Activated T-cell treated with anti-CD3 and anti-CD28 coated beads for 1 hour (primary cell): Measurements from ENCODE around the gene GNAL.
A peak's percentile ranks its signal among the peaks of the same experiment; 100 is the strongest.

Source experiments
- DNase-seq: peaks from one replicate; pipeline ENCODE4 v3.0.0-alpha.2; 2020; ENCODE audit warnings: low read depth

GNAL gene

DNA sequence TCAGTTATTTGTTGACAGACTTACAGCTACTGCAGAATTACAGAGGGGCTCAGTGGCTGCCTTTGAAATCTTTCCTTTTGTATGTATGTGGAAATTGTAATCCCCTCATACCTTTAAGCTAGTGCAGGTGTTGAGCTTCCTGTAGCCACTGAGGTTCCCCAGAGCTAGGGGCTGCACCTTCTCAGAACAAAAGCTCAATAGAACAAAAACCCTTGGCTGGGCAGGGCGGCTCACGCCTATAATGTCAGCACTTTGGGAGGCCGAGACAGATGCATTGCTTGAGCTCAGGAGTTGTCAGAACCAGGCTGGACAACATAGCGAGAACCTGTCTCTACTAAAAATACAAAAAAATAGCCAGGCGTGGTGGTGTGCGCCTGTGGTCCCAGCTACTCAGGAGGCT is 120.8 kb downstream of the GNAL start:
- no peak for DNase-seq

DNA sequence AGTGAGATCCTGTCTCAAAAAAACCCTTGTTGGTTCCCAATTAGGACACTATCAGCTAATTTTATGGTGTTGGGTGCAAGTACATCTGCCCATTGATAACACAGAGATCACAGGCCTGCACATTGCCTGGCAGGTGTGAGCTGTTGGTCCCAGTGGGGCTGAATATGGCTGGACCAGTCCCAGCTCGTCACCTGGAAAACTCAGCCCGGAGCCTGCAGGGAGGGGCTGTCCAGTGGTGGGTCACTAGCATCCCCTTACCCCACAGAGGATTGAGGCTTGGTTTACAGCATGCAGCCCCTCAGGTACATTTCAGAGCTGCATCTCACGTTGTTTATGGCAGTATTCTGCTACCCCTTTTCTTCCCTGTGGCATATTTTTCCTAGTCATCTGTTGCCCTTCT is 121.3 kb downstream of the GNAL start:
- DNase-seq: no peak

DNA sequence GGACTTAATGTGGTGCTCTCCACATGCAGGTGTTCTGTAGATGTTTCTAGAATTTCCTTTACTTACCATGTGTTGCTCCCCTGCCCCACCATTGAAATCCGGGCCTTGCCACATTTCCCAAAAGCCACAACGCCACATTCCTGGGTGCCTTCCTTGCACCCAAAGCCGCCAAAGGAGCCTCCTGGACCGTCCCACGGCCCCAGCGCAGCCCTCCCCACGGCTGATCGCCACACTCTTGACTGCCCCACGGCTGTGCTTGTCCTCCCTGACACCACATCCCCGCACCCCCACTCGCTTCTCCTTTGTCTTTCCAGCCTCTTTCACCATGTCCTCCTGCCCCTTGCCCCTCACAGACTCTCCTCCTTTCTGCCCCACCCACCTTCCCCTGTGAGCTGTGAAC is 121.9 kb downstream of the GNAL start:
- DNase-seq: no peak

DNA sequence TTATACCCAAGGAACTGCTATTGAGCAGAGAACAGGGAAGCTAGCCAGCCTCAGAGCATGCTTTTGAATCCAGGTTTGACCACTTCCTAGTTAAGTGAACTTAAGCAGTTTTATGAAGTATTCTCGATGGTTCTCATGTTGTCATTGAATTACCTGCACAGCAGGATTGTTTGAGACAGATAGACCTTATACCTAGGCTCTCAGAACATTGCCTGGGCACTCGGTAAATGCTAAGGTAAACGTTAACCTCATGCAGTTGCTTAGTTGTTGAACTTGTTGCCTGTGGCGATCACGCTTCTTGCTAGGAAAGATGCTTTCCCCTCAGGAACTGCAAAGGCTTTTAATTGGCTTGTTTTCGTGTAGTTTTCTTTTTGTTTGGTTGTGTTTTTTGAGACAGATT is 128.2 kb downstream of the GNAL start:
- DNase-seq: no peak

DNA sequence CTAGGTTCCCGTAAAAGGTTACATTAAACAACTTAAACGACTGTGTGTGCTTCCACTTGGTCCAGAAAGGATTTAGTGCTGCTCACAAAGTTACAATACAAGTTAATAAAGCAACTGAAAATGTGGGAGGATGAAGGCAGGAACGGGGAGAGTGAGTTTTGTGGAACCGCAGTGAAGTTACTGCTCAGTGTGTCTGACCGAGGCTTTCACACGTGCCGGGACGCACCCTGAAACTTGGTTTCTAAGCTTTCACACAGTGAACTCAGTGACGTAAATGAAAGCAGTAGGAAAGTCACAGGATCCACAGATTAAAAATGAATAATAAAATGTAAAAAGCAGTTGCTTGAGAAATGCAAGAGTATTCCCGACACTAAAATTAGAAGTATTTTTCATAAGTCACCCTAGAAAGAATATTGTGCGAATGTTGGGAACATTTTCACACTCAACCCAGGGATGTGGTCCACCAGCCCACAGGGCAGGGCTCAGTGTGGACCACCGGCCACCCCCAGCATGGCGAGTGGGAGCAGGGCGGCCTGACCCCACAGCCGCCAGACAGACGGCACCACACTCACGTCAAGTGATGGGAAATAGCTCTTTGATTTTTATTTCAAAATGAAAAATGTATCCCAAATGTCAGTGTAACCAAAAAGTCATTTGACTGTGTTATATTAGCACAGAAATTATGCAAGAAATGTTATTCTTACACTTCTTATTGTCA is 129.6 kb downstream of the GNAL start:
- no peak for DNase-seq

DNA sequence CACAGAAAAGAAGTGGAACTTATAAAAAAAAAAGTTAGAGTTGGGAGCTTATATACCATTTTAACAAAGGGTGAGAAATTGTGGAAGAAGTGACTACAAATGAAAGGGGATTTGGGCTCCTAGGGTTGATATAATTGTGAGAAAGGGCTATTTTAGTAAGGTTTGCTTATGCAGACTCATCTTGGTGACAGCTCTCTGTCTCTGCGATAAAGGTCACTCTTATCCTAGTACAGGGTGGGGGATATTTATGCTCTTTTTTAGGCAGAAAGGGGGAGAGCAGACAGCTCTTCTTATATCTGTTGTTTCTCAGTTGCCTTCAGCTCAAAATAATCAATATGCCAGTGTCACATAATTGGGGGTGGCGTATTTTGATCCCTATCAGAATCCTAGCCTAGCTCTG is 130.9 kb downstream of the GNAL start:
- DNase-seq: no peak

GRCh38 chr18:11820697-11821096 is 131.6 kb downstream of the GNAL start:
- DNase-seq: no peak

DNA sequence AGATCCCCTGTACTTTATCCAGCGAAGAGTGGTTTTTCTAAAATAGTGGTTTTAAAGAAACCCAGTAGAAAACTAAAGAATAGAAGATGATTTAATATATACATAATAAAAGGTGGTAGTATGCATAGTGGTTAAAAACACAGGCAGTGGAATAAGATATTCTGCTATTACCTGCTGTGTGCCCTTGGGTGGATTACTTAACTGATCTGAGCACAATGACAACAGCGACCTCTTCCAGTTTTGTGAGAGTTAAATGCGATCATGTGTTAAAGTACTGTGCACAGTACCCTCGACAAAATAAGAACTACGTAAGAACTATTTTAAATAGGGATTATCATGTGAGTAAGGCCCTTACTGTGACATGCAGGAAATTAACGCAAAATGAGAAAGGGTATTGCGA is 132.1 kb downstream of the GNAL start:
- no peak for DNase-seq

GRCh38 chr18:11821643-11822237 is 132.7 kb downstream of the GNAL start:
- no peak for DNase-seq

DNA sequence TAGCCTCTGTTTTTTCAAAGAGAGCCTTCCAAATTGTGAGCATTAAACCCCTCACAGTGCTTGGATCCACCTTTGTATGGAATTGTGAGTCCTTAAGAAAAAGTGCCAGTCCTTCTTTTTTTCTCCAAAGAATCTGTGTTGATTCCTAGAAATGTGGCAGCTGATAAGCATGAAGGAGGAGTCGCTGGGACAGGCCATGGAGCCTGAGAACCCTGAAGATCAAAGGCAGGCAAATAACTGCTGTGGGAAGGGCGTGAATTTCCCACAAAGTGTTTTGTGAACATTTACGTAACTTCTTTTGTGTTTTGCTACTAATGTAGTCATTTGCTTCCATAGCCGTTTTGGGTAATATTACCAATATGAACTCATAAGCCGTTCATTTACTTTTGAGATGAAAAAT is 134.5 kb downstream of the GNAL start:
- DNase-seq: no peak

GRCh38 chr18:11826836-11827235 is 137.8 kb downstream of the GNAL start:
- no peak for DNase-seq

GRCh38 chr18:11828786-11829432 is 139.8 kb downstream of the GNAL start:
- DNase-seq: no peak

GRCh38 chr18:11830585-11830984 is 141.5 kb downstream of the GNAL start:
- DNase-seq: no peak

DNA sequence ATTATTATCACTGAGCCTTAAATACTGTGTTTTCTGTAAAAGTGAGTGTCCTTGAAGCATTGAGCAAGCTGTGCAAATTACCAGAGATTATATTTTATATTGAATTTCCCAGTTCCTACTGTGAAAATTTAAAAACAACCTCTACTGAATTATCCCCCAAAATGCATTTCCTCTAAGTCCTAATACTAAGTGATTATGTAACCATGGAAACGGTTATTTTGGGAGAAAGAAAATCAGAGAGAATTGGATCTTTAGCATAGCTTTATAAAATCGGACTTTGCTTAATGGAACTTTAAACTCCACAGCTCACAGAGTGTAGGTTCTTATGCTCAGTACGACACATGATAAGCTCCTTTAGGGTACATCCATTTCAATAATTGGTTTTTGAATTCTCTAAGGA is 142.9 kb downstream of the GNAL start:
- no peak for DNase-seq

GRCh38 chr18:11834772-11835171 is 145.7 kb downstream of the GNAL start:
- DNase-seq: no peak

DNA sequence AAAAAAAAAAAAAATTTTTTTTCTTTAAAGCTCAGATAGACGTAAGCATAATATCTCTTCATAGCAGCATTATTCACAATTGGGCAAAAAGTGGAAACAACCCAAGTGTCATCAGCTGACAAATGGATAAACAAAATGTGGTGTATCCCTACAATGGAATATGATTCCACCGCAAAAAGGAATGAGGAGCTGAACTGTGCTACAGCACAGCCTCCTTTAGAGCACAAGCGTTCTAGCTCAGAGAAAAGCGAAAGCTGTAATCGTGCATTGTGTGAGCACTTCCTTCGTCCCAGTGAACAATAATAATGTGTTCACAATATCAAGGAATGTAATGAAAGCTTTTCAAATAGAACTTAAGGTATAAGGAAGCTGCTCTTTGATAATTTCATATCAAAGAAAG is 150.5 kb downstream of the GNAL start:
- no peak for DNase-seq

- no peak for DNase-seq
These were observed 151.4 kb downstream of the GNAL start for GRCh38 chr18:11840493-11840892.

DNA sequence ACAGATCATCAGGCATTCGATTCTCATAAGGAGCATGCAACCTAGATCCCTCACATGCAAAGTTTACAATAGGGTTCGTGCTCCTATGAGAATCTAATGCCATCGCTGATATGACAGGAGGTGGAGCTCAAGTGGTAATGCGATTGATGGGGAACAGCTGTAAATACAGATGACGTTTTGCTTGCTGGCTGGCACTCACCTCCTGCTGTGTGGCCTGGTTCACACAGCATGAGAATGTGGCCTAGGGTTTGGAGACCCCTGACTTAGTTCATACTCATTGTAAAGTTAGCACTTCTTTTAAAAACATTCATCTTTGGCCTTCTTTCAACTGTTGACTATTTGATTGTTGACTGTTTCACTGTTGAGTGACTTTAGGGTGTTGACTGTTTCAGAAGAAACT is 153.5 kb downstream of the GNAL start:
- DNase-seq: no peak

DNA sequence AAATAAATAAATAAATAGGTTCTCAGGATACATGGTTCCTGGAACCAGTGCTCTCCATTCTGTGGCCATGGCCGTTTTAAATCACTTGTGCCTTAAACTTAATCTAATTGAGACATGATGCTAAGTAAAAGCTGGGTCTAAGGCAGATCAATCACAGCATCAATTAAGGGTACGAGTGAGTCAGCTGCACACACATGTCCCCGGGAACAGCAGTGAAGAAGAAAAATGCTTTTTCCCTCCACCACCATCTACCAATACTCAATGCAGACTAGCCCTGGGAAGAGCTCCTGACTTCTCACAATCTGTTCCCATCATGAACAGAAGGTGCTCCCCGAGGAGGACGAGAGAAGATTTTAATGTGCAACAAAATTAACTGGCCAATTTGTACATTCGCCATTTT is 155.4 kb downstream of the GNAL start:
- DNase-seq: no peak

DNA sequence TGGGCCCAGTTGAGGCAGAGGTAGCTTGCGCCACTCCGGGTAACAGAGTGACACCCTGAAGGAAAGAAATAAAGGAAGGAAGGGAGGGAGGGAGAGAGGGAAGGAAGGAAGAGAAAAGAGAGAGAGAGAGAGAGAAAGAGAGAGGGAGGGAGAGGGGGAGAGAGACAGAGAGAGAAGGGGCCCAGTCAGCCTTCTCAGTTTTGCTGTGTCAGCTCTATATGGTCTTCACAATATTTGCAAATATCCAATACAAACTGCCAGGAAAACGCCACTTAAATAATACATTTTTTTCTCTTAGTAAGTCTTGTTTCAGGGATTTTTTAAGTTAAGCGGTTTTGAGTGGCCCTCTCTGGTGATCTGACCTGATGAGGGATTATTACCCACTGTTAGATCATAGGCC is 156.6 kb downstream of the GNAL start:
- no peak for DNase-seq

DNA sequence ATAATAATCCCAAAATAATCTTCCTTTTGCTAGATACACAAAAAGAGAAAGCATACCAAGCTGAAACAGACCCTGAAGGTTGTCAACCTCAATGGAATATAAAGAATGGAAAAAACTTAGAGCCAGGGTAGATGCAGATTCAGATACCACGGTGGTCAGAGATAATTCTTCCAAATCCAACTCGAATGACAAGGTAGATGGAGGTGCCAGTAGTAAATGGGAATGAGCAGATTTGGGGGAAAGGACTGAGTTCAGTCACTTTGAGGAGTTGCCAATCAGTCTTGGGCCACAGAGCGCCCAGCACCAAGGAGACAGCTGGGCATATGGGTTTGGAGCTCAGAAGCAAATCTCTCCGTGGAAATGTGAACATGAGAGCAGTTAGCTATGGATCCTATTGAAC is 158.7 kb downstream of the GNAL start:
- no peak for DNase-seq

- no peak for DNase-seq
These were observed 160.2 kb downstream of the GNAL start for GRCh38 chr18:11849279-11849678.

GRCh38 chr18:11849841-11850634 is 161.0 kb downstream of the GNAL start:
- DNase-seq: peak; percentile 38
